MM.1S (cell line): ENCODE measurements around the gene SYMPK.
A peak's percentile ranks its signal among the peaks of the same experiment; 100 is the strongest.

ENCODE experiments used
- DNase-seq: peaks from one replicate; pipeline ENCODE4 v3.0.0-alpha.2; 2015
- H2AFZ ChIP-seq: fragments of 300-600 bp; sonication (generic); 2 replicates; pipeline ENCODE4 v1.6.0; 2016; ENCODE audit warnings: antibody characterized with exemption, low read length
- H3F3A ChIP-seq: fragments of 300-600 bp; sonication (generic); 2 replicates; pipeline ENCODE4 v1.6.1; 2016; ENCODE audit warnings: mild to moderate bottlenecking, antibody characterized with exemption, low read length, moderate library complexity, mixed read lengths; ENCODE audit not compliant: insufficient read depth
- H3K27ac ChIP-seq: fragments of 300-600 bp; sonication (generic); 2 replicates; pipeline ENCODE4 v1.5.1; 2016; ENCODE audit warnings: mild to moderate bottlenecking, low read length
- H3K27me3 ChIP-seq: fragments of 300-600 bp; sonication (generic); replicated peaks from 2 replicates; pipeline ENCODE4 v1.6.0; 2016; ENCODE audit warnings: low read length; ENCODE audit not compliant: insufficient read depth
- H3K36me3 ChIP-seq: fragments of 300-600 bp; sonication (generic); replicated peaks from 2 replicates; pipeline ENCODE4 v1.6.1; 2016; ENCODE audit warnings: mild to moderate bottlenecking, low read length, mixed read lengths; ENCODE audit not compliant: insufficient read depth
- H3K4me1 ChIP-seq: fragments of 300-600 bp; sonication (generic); 2 replicates; pipeline ENCODE4 v1.6.1; 2016; ENCODE audit warnings: low read length, mixed read lengths
- H3K4me2 ChIP-seq: fragments of 300-600 bp; sonication (generic); 2 replicates; pipeline ENCODE4 v1.6.0; 2016; ENCODE audit warnings: low read depth, low read length
- H3K4me3 ChIP-seq: fragments of 300-600 bp; sonication (generic); 2 replicates; pipeline ENCODE4 v1.5.1; 2016; ENCODE audit warnings: low read length, mixed read lengths
- H3K79me2 ChIP-seq: fragments of 300-600 bp; sonication (generic); 2 replicates; pipeline ENCODE4 v1.6.1; 2016; ENCODE audit warnings: mixed run types, low read length, mixed read lengths
- H3K9ac ChIP-seq: fragments of 300-600 bp; sonication (generic); 2 replicates; pipeline ENCODE4 v1.6.1; 2016; ENCODE audit warnings: low read length, mixed read lengths
- H3K9me2 ChIP-seq: fragments of 300-600 bp; sonication (generic); replicated peaks from 2 replicates; pipeline ENCODE4 v1.6.1; 2016; ENCODE audit warnings: mild to moderate bottlenecking, low read length, mixed read lengths; ENCODE audit not compliant: insufficient read depth
- H3K9me3 ChIP-seq: fragments of 300-600 bp; sonication (generic); replicated peaks from 2 replicates; pipeline ENCODE4 v1.6.1; 2016; ENCODE audit warnings: mild to moderate bottlenecking, low read length, mixed read lengths; ENCODE audit not compliant: insufficient read depth
- H4K20me1 ChIP-seq: fragments of 300-600 bp; sonication (generic); 2 replicates; pipeline ENCODE4 v1.6.1; 2016; ENCODE audit warnings: mild to moderate bottlenecking, low read length, moderate library complexity, mixed read lengths; ENCODE audit not compliant: insufficient read depth
- CTCF ChIP-seq: fragments of 300-600 bp; sonication (generic); IDR thresholded peaks from 2 replicates; pipeline ENCODE4 v1.5.1; 2016; ENCODE audit warnings: antibody characterized with exemption, low read length, mixed read lengths
- EZH2 ChIP-seq: fragments of 300-600 bp; sonication (generic); optimal IDR thresholded peaks from 2 replicates; pipeline ENCODE3; 2017; ENCODE audit warnings: low read depth, mild to moderate bottlenecking, antibody characterized with exemption, low read length, mixed read lengths
- EZH2phosphoT487 ChIP-seq: fragments of 300-600 bp; sonication (generic); IDR thresholded peaks from 2 replicates; pipeline ENCODE4 v1.6.1; 2018; ENCODE audit warnings: antibody characterized with exemption, low read length

Gene SYMPK

GRCh38 chr19:45866400-45867176, 3.6 kb upstream of the SYMPK start:
- no peak for TF ChIP-seq EZH2phosphoT487
- TF ChIP-seq CTCF, result no peak
- no peak for TF ChIP-seq EZH2
- Histone ChIP-seq H3K79me2 (peaks cover 13% of the 10 kb centered on the region), H3K4me1 (0 out of 2 replicates have a peak, but pooled peaks cover 4% of the 10 kb centered on the region), H3K4me2 (no peak overlapping the region), H3K9me2 (no peaks in the 10 kb centered on the region), H2AFZ (no peak overlapping the region), H3K36me3 (no peaks in the 10 kb centered on the region), H3K27me3 (peaks cover 72% of the 10 kb centered on the region), H3K9me3 (no peaks in the 10 kb centered on the region), H4K20me1 (no peaks in the 10 kb centered on the region), H3F3A (peaks cover 13% of the 10 kb centered on the region), H3K4me3 (no peak overlapping the region), H3K9ac (no peak overlapping the region), H3K27ac (no peak overlapping the region)
- no peak for DNase-seq

- no peak overlapping the region for H3K4me3 ChIP-seq
- no peak for DNase-seq
- H3K9ac ChIP-seq, result no peak overlapping the region
- peaks cover 60% of the 10 kb centered on the region for H3K27me3 ChIP-seq
- 0 out of 2 replicates have a peak, but pooled peaks cover 4% of the 10 kb centered on the region for H3K4me1 ChIP-seq
- H3K4me2 ChIP-seq, result no peak overlapping the region
- H3K9me2 ChIP-seq, result no peaks in the 10 kb centered on the region
- H3K9me3 ChIP-seq, result no peaks in the 10 kb centered on the region
- no peak overlapping the region for H2AFZ ChIP-seq
- H4K20me1 ChIP-seq, result no peaks in the 10 kb centered on the region
- peaks cover 25% of the 10 kb centered on the region for H3K79me2 ChIP-seq
- no peaks in the 10 kb centered on the region for H3K36me3 ChIP-seq
- no peak overlapping the region for H3K27ac ChIP-seq
- H3F3A ChIP-seq, result peaks cover 13% of the 10 kb centered on the region
- TF ChIP-seq CTCF (no peak), EZH2 (no peak), EZH2phosphoT487 (no peak)
Observed at GRCh38 chr19:45865269-45865948, 2.5 kb upstream of the SYMPK start.

GRCh38 chr19:45864629-45865082, 1.7 kb upstream of the SYMPK start:
- H3K27ac ChIP-seq, result no peak overlapping the region
- H3K4me2 ChIP-seq, result no peak overlapping the region
- H3K9me2 ChIP-seq, result no peaks in the 10 kb centered on the region
- no peaks in the 10 kb centered on the region for H3K36me3 ChIP-seq
- H3K4me3 ChIP-seq, result no peak overlapping the region
- H4K20me1 ChIP-seq, result no peaks in the 10 kb centered on the region
- H3F3A ChIP-seq, result peaks cover 13% of the 10 kb centered on the region
- H3K4me1 ChIP-seq, result 0 out of 2 replicates have a peak, but pooled peaks cover 4% of the 10 kb centered on the region
- H3K9me3 ChIP-seq, result no peaks in the 10 kb centered on the region
- TF ChIP-seq EZH2 (peak; percentile 56), CTCF (no peak), EZH2phosphoT487 (no peak)
- no peak for DNase-seq
- peaks cover 58% of the 10 kb centered on the region for H3K27me3 ChIP-seq
- no peak overlapping the region for H3K9ac ChIP-seq
- H3K79me2 ChIP-seq, result peaks cover 32% of the 10 kb centered on the region
- H2AFZ ChIP-seq, result no peak overlapping the region
